ENCODE measurements around the gene OCSTAMP. TPM values are rescaled to one million over a fixed set of nuclear protein-coding genes. Genes with fewer than 3 reads are reported as not detected.

The OCSTAMP gene
- total RNA-seq, 2 donors from 2014 or later, result not detected

GRCh38 chr20:46575394-46575793 is 24.9 kb upstream of the OCSTAMP start:
- Histone ChIP-seq H3K4me3 (no peak overlapping the region), H3K27ac (no peak overlapping the region), H3K27me3 (no peaks in the 10 kb centered on the region), H3K4me1 (peaks cover 10% of the 10 kb centered on the region), H3K36me3 (replicated peaks in 1 of 2; ENCODE audit: insufficient read depth in 1 of 2, low read depth in 2 of 2) (no peaks in the 10 kb centered on the region), H3K9me3 (no peaks in the 10 kb centered on the region)
- no peak for ATAC-seq
- TF ChIP-seq CTCF (IDR thresholded peaks at IDR 0.05), result no peak
- no peak for TF ChIP-seq POLR2A (IDR thresholded peaks at IDR 0.05)
- WGBS, 2 donors, result 74 to 83% methylated on average over 3 to 5 of the region's 5 CpGs
- intact Hi-C loops (cut with DNase I), result loop anchor here (10.0 kb wide), 1 partner anchor 99 kb away; no protein-coding TSS in a partner anchor
- DNase-seq, result no peak

GRCh38 chr20:46573788-46574584 is 23.5 kb upstream of the OCSTAMP start:
- 87 to 88% methylated on average over 19 of the region's 19 CpGs for WGBS, 2 donors
- no peak overlapping the region for H3K4me3 ChIP-seq
- intact Hi-C loops (cut with DNase I), result loop anchor here (10.0 kb wide), 1 partner anchor 101 kb away; no protein-coding TSS in a partner anchor
- no peaks in the 10 kb centered on the region for H3K27me3 ChIP-seq
- no peak for ATAC-seq
- DNase-seq, result no peak
- H3K4me1 ChIP-seq, result peaks cover 12% of the 10 kb centered on the region
- TF ChIP-seq CTCF (IDR thresholded peaks at IDR 0.05) (no peak), POLR2A (IDR thresholded peaks at IDR 0.05) (no peak)
- no peaks in the 10 kb centered on the region for H3K9me3 ChIP-seq
- no peak overlapping the region for H3K27ac ChIP-seq
- H3K36me3 ChIP-seq (replicated peaks in 1 of 2; ENCODE audit: insufficient read depth in 1 of 2, low read depth in 2 of 2), result no peaks in the 10 kb centered on the region

- no peak overlapping the region for H3K4me3 ChIP-seq
- ATAC-seq (no peak), DNase-seq (no peak)
- TF ChIP-seq POLR2A (IDR thresholded peaks at IDR 0.05), result no peak
- no peak for TF ChIP-seq CTCF (IDR thresholded peaks at IDR 0.05)
- WGBS, 2 donors, result 63 to 79% methylated on average over 6 of the region's 6 CpGs
- intact Hi-C loops (cut with DNase I), result loop anchor here (10.0 kb wide), 1 partner anchor 102 kb away; no protein-coding TSS in a partner anchor
- peaks cover 19% of the 10 kb centered on the region for H3K4me1 ChIP-seq
- H3K36me3 ChIP-seq (replicated peaks in 1 of 2; ENCODE audit: insufficient read depth in 1 of 2, low read depth in 2 of 2), result no peaks in the 10 kb centered on the region
- H3K27me3 ChIP-seq, result no peaks in the 10 kb centered on the region
- H3K9me3 ChIP-seq, result no peaks in the 10 kb centered on the region
- no peak overlapping the region for H3K27ac ChIP-seq
Observed at GRCh38 chr20:46573234-46573633, 22.8 kb upstream of the OCSTAMP start.

- Histone ChIP-seq H3K4me1 (peaks cover 19% of the 10 kb centered on the region), H3K4me3 (no peak overlapping the region), H3K27me3 (no peaks in the 10 kb centered on the region), H3K27ac (no peak overlapping the region), H3K9me3 (no peaks in the 10 kb centered on the region), H3K36me3 (replicated peaks in 1 of 2; ENCODE audit: insufficient read depth in 1 of 2, low read depth in 2 of 2) (no peaks in the 10 kb centered on the region)
- no peak for TF ChIP-seq POLR2A (IDR thresholded peaks at IDR 0.05)
- TF ChIP-seq CTCF (IDR thresholded peaks at IDR 0.05), result no peak
- intact Hi-C loops (cut with DNase I), result loop anchor here (10.0 kb wide), 1 partner anchor 102 kb away; no protein-coding TSS in a partner anchor
- ATAC-seq, result no peak
- 83 to 85% methylated on average over 3 of the region's 3 CpGs for WGBS, 2 donors
- DNase-seq, result no peak
Observed at GRCh38 chr20:46572790-46573189, 22.3 kb upstream of the OCSTAMP start.

All from body of pancreas (tissue), 4 donors.